Measurements from ENCODE around the gene RDH12. TPM values are rescaled to one million over a fixed set of nuclear protein-coding genes. Genes with fewer than 3 reads are reported as not detected.

RDH12 gene
- total RNA-seq, 2 donors from 2014 or later: 0.13 to 0.18 TPM

- H3K9me3 Mint-ChIP-seq: peaks cover 8% of the 10 kb centered on the region
- Histone ChIP-seq H3K27ac (ENCODE audit: low read depth, low read length) (no peak overlapping the region), H3K9ac (ENCODE audit: extremely low read depth, low read length, poor library complexity, severe bottlenecking) (no peak overlapping the region), H3K4me3 (ENCODE audit: low read length) (no peak overlapping the region), H3K4me1 (ENCODE audit: control insufficient read depth, insufficient read depth, low read length) (no peaks in the 10 kb centered on the region), H3K36me3 (ENCODE audit: control insufficient read depth, insufficient read depth, low read length) (no peaks in the 10 kb centered on the region), H3K9me3 (ENCODE audit: control insufficient read depth, low read length) (peaks cover 4% of the 10 kb centered on the region), H3K27me3 (ENCODE audit: control insufficient read depth, insufficient read depth, low read length, poor library complexity, severe bottlenecking) (no peaks in the 10 kb centered on the region)
- peak; percentile 86 for DNase-seq
- H3K36me3 Mint-ChIP-seq (ENCODE audit: low read depth): no peaks in the 10 kb centered on the region
- WGBS, 2 experiments (ENCODE audit: insufficient coverage in 1 of 2, insufficient read length in 1 of 2): 61 to 78% methylated on average over 16 to 21 of the region's 21 CpGs
- TF ChIP-seq, protein P1, sequence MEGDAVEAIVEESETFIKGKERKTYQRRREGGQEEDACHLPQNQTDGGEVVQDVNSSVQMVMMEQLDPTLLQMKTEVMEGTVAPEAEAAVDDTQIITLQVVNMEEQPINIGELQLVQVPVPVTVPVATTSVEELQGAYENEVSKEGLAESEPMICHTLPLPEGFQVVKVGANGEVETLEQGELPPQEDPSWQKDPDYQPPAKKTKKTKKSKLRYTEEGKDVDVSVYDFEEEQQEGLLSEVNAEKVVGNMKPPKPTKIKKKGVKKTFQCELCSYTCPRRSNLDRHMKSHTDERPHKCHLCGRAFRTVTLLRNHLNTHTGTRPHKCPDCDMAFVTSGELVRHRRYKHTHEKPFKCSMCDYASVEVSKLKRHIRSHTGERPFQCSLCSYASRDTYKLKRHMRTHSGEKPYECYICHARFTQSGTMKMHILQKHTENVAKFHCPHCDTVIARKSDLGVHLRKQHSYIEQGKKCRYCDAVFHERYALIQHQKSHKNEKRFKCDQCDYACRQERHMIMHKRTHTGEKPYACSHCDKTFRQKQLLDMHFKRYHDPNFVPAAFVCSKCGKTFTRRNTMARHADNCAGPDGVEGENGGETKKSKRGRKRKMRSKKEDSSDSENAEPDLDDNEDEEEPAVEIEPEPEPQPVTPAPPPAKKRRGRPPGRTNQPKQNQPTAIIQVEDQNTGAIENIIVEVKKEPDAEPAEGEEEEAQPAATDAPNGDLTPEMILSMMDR (conservative IDR thresholded peaks at IDR 0.05): no peak
- H3K27ac Mint-ChIP-seq: no peak overlapping the region
- H3K4me3 Mint-ChIP-seq: no peak overlapping the region
- peaks cover 13% of the 10 kb centered on the region for H3K4me1 Mint-ChIP-seq
- peaks cover 6% of the 10 kb centered on the region for H3K27me3 Mint-ChIP-seq (ENCODE audit: insufficient read depth)
These were observed 27.6 kb downstream of the RDH12 start for GRCh38 chr14:67729072-67729885.

DNA sequence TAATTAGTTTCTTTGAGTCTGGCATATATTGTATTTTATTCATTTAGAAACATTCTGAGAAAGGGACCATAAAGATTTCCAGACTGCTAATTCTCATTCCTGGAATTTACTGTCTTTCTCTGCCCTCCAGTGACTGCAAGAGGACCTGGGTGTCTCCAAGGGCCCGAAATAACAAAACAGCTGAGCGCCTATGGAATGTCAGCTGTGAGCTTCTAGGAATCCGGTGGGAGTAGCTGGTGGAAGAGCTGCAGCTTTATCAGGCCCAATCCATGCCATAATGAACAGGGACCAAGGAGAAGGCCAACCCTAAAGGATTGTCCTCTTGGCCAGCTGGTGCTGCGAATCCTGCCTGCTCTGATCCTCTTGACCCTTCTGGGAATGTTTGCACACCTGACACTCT, 31.9 kb downstream of the RDH12 start:
- Mint-ChIP-seq H3K4me3 (no peak overlapping the region), H3K36me3 (ENCODE audit: low read depth) (no peaks in the 10 kb centered on the region), H3K4me1 (peaks cover 12% of the 10 kb centered on the region), H3K27me3 (ENCODE audit: insufficient read depth) (no peaks in the 10 kb centered on the region), H3K27ac (no peak overlapping the region), H3K9me3 (no peaks in the 10 kb centered on the region)
- no peak overlapping the region for H3K27ac ChIP-seq (ENCODE audit: low read depth, low read length)
- DNase-seq: no peak
- 92 to 95% methylated on average over 4 of the region's 4 CpGs for WGBS, 2 experiments (ENCODE audit: insufficient coverage in 1 of 2, insufficient read length in 1 of 2)
- H3K27me3 ChIP-seq (ENCODE audit: control insufficient read depth, insufficient read depth, low read length, poor library complexity, severe bottlenecking): no peaks in the 10 kb centered on the region
- TF ChIP-seq, protein P1 (conservative IDR thresholded peaks at IDR 0.05): no peak
- no peaks in the 10 kb centered on the region for H3K9me3 ChIP-seq (ENCODE audit: control insufficient read depth, low read length)
- no peak overlapping the region for H3K4me3 ChIP-seq (ENCODE audit: low read length)
- no peaks in the 10 kb centered on the region for H3K36me3 ChIP-seq (ENCODE audit: control insufficient read depth, insufficient read depth, low read length)
- H3K9ac ChIP-seq (ENCODE audit: extremely low read depth, low read length, poor library complexity, severe bottlenecking): no peak overlapping the region
- no peaks in the 10 kb centered on the region for H3K4me1 ChIP-seq (ENCODE audit: control insufficient read depth, insufficient read depth, low read length)

DNA sequence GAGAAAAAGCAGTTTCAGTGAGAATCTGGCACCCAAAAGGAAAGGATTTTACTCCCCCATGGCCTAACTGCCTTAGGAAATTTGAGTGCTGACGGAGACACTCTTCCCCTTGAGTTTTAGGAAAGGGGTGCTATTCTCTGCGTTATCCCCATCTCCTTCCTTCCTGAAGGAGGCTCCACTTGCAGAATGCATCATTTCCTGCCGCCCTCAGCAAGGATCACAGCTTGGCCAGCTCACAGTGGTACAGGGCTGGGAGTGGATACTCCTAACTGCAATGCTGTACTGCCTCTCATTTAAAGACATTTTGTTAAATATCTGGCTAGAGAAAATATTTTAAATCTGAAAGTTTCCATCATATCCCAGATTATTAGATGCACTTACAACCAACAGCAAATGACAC, 33.0 kb downstream of the RDH12 start:
- no peak overlapping the region for H3K4me3 ChIP-seq (ENCODE audit: low read length)
- peak; percentile 61 for DNase-seq
- H3K9ac ChIP-seq (ENCODE audit: extremely low read depth, low read length, poor library complexity, severe bottlenecking): no peak overlapping the region
- TF ChIP-seq, protein P1 (conservative IDR thresholded peaks at IDR 0.05): peak; percentile 53
- no peak overlapping the region for H3K4me3 Mint-ChIP-seq
- WGBS, 2 experiments (ENCODE audit: insufficient coverage in 1 of 2, insufficient read length in 1 of 2): 53 to 87% methylated on average over 2 to 3 of the region's 3 CpGs
- no peaks in the 10 kb centered on the region for H3K27me3 ChIP-seq (ENCODE audit: control insufficient read depth, insufficient read depth, low read length, poor library complexity, severe bottlenecking)
- peaks cover 3% of the 10 kb centered on the region for H3K4me1 Mint-ChIP-seq
- no peaks in the 10 kb centered on the region for H3K9me3 ChIP-seq (ENCODE audit: control insufficient read depth, low read length)
- H3K9me3 Mint-ChIP-seq: no peaks in the 10 kb centered on the region
- H3K36me3 Mint-ChIP-seq (ENCODE audit: low read depth): no peaks in the 10 kb centered on the region
- no peak overlapping the region for H3K27ac ChIP-seq (ENCODE audit: low read depth, low read length)
- H3K27me3 Mint-ChIP-seq (ENCODE audit: insufficient read depth): no peaks in the 10 kb centered on the region
- H3K36me3 ChIP-seq (ENCODE audit: control insufficient read depth, insufficient read depth, low read length): no peaks in the 10 kb centered on the region
- no peaks in the 10 kb centered on the region for H3K4me1 ChIP-seq (ENCODE audit: control insufficient read depth, insufficient read depth, low read length)
- no peak overlapping the region for H3K27ac Mint-ChIP-seq

Measured in endodermal cell (in vitro differentiated cells).